Measurements from ENCODE around the gene RUNX2.

DNA sequence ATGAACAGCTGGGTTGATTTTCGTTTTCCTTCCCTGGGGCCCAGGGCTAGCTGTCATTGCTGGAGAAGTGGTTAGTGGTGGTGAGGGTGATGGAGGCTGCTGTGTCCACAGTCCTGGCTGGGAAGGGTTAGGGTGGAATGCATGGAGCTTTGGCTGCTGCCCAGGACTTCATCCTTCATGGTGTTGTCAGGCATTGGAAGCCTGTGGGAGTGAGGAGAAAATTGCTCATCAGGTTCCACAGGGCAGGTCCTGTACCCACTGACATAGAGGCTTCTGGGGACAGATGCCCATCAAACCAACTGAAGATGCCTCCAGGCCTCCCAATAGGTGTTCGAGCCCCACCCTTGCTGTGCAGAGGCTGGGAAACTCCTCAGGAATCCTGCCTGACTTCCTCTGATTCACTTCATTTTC lies 312.0 kb downstream of the RUNX2 start:
- TF ChIP-seq, protein P1, sequence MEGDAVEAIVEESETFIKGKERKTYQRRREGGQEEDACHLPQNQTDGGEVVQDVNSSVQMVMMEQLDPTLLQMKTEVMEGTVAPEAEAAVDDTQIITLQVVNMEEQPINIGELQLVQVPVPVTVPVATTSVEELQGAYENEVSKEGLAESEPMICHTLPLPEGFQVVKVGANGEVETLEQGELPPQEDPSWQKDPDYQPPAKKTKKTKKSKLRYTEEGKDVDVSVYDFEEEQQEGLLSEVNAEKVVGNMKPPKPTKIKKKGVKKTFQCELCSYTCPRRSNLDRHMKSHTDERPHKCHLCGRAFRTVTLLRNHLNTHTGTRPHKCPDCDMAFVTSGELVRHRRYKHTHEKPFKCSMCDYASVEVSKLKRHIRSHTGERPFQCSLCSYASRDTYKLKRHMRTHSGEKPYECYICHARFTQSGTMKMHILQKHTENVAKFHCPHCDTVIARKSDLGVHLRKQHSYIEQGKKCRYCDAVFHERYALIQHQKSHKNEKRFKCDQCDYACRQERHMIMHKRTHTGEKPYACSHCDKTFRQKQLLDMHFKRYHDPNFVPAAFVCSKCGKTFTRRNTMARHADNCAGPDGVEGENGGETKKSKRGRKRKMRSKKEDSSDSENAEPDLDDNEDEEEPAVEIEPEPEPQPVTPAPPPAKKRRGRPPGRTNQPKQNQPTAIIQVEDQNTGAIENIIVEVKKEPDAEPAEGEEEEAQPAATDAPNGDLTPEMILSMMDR (conservative IDR thresholded peaks at IDR 0.05; ENCODE audit: low read depth in 2 of 2): no peak
- TF ChIP-seq EZH2 (IDR thresholded peaks at IDR 0.05; ENCODE audit: low read depth, unreplicated experiment) (no peak), POLR2AphosphoS5 (IDR thresholded peaks at IDR 0.05; ENCODE audit: low read depth) (no peak), JUNB (IDR thresholded peaks at IDR 0.05; ENCODE audit: unreplicated experiment) (no peak), EZH2phosphoT487 (IDR thresholded peaks at IDR 0.05; ENCODE audit: unreplicated experiment) (no peak), NANOG (IDR thresholded peaks at IDR 0.05; ENCODE audit: borderline replicate concordance) (no peak)
- TF ChIP-seq, protein P2, sequence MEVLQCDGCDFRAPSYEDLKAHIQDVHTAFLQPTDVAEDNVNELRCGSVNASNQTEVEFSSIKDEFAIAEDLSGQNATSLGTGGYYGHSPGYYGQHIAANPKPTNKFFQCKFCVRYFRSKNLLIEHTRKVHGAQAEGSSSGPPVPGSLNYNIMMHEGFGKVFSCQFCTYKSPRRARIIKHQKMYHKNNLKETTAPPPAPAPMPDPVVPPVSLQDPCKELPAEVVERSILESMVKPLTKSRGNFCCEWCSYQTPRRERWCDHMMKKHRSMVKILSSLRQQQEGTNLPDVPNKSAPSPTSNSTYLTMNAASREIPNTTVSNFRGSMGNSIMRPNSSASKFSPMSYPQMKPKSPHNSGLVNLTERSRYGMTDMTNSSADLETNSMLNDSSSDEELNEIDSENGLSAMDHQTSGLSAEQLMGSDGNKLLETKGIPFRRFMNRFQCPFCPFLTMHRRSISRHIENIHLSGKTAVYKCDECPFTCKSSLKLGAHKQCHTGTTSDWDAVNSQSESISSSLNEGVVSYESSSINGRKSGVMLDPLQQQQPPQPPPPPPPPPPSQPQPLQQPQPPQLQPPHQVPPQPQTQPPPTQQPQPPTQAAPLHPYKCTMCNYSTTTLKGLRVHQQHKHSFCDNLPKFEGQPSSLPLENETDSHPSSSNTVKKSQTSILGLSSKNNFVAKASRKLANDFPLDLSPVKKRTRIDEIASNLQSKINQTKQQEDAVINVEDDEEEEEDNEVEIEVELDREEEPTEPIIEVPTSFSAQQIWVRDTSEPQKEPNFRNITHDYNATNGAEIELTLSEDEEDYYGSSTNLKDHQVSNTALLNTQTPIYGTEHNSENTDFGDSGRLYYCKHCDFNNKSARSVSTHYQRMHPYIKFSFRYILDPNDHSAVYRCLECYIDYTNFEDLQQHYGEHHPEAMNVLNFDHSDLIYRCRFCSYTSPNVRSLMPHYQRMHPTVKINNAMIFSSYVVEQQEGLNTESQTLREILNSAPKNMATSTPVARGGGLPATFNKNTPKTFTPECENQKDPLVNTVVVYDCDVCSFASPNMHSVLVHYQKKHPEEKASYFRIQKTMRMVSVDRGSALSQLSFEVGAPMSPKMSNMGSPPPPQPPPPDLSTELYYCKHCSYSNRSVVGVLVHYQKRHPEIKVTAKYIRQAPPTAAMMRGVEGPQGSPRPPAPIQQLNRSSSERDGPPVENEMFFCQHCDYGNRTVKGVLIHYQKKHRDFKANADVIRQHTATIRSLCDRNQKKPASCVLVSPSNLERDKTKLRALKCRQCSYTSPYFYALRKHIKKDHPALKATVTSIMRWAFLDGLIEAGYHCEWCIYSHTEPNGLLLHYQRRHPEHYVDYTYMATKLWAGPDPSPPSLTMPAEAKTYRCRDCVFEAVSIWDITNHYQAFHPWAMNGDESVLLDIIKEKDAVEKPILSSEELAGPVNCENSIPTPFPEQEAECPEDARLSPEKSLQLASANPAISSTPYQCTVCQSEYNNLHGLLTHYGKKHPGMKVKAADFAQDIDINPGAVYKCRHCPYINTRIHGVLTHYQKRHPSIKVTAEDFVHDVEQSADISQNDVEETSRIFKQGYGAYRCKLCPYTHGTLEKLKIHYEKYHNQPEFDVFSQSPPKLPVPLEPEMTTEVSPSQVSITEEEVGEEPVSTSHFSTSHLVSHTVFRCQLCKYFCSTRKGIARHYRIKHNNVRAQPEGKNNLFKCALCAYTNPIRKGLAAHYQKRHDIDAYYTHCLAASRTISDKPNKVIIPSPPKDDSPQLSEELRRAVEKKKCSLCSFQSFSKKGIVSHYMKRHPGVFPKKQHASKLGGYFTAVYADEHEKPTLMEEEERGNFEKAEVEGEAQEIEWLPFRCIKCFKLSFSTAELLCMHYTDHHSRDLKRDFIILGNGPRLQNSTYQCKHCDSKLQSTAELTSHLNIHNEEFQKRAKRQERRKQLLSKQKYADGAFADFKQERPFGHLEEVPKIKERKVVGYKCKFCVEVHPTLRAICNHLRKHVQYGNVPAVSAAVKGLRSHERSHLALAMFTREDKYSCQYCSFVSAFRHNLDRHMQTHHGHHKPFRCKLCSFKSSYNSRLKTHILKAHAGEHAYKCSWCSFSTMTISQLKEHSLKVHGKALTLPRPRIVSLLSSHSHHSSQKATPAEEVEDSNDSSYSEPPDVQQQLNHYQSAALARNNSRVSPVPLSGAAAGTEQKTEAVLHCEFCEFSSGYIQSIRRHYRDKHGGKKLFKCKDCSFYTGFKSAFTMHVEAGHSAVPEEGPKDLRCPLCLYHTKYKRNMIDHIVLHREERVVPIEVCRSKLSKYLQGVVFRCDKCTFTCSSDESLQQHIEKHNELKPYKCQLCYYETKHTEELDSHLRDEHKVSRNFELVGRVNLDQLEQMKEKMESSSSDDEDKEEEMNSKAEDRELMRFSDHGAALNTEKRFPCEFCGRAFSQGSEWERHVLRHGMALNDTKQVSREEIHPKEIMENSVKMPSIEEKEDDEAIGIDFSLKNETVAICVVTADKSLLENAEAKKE (CRISPR knock-in tag; IDR thresholded peaks at IDR 0.05): no peak
- TF ChIP-seq, protein P3, sequence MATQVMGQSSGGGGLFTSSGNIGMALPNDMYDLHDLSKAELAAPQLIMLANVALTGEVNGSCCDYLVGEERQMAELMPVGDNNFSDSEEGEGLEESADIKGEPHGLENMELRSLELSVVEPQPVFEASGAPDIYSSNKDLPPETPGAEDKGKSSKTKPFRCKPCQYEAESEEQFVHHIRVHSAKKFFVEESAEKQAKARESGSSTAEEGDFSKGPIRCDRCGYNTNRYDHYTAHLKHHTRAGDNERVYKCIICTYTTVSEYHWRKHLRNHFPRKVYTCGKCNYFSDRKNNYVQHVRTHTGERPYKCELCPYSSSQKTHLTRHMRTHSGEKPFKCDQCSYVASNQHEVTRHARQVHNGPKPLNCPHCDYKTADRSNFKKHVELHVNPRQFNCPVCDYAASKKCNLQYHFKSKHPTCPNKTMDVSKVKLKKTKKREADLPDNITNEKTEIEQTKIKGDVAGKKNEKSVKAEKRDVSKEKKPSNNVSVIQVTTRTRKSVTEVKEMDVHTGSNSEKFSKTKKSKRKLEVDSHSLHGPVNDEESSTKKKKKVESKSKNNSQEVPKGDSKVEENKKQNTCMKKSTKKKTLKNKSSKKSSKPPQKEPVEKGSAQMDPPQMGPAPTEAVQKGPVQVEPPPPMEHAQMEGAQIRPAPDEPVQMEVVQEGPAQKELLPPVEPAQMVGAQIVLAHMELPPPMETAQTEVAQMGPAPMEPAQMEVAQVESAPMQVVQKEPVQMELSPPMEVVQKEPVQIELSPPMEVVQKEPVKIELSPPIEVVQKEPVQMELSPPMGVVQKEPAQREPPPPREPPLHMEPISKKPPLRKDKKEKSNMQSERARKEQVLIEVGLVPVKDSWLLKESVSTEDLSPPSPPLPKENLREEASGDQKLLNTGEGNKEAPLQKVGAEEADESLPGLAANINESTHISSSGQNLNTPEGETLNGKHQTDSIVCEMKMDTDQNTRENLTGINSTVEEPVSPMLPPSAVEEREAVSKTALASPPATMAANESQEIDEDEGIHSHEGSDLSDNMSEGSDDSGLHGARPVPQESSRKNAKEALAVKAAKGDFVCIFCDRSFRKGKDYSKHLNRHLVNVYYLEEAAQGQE (IDR thresholded peaks at IDR 0.05; ENCODE audit: unreplicated experiment): no peak
